Measurements from ENCODE around the gene UGT1A8.

Gene UGT1A8

GRCh38 chr2:233764264-233764663, 146.8 kb downstream of the UGT1A8 start:
- DNase-seq (ENCODE audit: low read depth in 2 of 2): no peak

DNA sequence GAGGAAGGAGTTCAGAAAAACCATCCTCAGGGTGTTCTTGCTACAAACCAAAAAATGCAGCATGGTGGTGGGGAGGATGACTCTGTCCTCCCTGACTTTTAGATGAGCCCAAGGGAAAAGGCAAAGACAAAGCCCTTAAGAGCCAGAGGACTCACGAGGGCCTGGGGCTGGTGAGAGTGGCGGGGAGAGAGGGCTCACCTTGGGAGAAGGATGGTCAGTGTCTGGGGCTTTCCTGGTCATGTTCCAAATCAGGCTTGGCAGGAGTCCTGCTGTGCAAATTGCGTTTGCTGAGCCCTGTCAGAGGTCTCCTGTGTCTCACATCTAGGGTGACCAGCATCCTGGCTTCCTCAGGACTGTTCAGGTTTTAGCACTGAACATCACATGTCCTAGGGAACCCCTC, 147.3 kb downstream of the UGT1A8 start:
- no peak for DNase-seq (ENCODE audit: low read depth in 2 of 2)

DNA sequence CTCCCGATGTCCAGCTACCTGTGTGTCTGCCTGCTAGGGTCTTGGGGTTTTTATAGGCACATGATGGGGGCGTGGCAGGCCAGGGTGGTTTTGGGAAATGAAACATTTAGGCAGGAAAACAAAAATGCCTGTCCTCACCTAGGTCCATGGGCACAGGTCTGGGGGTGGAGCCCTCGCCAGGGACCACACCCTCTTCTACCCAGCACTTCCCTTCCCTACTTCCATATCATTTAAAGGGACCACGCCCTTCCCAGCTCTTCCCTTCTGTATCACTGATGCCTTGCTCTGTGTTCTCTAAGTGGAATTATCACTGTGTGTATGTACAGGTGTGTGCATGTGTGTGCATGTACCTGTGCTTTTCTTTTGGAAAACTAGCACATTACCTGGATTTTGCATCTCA, 149.0 kb downstream of the UGT1A8 start:
- DNase-seq (ENCODE audit: low read depth in 2 of 2): no peak

- no peak for DNase-seq (ENCODE audit: low read depth in 2 of 2)
Measured at GRCh38 chr2:233768076-233768475, 150.6 kb downstream of the UGT1A8 start.

DNA sequence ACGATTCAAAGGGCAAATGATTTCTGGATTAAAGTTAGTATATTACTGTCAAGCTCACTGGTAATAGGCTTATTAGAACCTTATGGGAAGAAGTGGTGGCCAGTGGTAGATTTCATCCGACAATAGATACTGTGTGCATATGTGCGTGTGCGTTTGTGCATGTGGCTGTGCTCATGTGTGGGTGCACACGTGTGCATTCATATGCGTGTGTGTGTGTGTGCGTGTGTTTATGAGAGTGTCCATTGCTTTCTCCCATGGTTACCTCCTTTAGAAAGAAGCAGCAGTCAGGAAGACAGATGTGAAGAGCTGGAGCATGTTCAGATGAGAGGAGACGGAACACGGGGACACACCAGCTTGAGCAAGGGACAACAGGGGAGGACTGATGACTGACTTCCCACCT, 151.8 kb downstream of the UGT1A8 start:
- no peak for DNase-seq (ENCODE audit: low read depth in 2 of 2)

DNA sequence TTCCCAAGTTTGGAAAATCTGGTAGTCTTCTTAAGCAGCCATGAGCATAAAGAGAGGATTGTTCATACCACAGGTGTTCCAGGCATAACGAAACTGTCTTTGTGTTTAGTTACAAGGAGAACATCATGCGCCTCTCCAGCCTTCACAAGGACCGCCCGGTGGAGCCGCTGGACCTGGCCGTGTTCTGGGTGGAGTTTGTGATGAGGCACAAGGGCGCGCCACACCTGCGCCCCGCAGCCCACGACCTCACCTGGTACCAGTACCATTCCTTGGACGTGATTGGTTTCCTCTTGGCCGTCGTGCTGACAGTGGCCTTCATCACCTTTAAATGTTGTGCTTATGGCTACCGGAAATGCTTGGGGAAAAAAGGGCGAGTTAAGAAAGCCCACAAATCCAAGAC, 154.7 kb downstream of the UGT1A8 start:
- no peak for DNase-seq (ENCODE audit: low read depth in 2 of 2)

DNA sequence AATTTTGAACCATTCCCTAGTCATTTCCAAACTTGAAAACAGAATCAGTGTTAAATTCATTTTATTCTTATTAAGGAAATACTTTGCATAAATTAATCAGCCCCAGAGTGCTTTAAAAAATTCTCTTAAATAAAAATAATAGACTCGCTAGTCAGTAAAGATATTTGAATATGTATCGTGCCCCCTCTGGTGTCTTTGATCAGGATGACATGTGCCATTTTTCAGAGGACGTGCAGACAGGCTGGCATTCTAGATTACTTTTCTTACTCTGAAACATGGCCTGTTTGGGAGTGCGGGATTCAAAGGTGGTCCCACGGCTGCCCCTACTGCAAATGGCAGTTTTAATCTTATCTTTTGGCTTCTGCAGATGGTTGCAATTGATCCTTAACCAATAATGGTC, 155.2 kb downstream of the UGT1A8 start:
- no peak for DNase-seq (ENCODE audit: low read depth in 2 of 2)

DNA sequence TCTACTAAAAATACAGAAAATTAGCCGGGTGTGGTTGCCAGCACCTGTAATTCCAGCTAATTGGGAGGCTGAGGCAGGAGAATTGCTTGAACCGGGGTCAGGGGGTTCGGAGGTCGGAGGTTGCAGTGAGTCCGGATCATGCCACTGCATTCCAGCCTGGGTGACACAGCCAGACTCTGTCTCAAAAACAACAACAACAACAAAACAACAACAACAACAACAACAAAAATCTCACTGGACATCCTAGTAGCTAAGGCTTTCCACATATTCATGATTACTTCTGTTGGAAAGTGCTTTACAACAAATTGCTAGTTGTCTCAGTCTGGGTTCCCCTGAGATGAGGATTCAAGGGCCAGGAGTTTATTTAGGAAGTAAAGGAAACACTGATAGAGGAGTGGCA, 156.4 kb downstream of the UGT1A8 start:
- no peak for DNase-seq (ENCODE audit: low read depth in 2 of 2)

DNA sequence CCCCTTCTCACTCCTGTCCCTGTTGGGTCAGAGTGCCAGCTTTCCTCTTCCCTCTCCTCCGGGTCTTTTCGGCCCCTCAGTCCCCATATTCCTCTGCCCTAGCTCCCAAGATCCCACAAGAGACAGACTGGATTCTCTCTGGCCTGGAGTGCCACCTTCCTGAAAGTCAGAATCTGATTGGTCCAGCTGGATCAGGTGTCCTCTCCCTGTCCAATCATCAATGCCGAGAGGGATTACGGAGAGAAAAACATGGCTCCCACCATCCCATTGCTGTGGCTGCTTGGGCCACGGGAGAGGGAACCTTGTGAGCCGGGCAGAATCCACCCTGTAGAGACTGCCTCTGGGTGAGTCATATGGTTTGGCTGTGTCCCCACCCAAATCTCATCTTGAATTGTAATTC, 158.0 kb downstream of the UGT1A8 start:
- DNase-seq (ENCODE audit: low read depth in 2 of 2): no peak

DNA sequence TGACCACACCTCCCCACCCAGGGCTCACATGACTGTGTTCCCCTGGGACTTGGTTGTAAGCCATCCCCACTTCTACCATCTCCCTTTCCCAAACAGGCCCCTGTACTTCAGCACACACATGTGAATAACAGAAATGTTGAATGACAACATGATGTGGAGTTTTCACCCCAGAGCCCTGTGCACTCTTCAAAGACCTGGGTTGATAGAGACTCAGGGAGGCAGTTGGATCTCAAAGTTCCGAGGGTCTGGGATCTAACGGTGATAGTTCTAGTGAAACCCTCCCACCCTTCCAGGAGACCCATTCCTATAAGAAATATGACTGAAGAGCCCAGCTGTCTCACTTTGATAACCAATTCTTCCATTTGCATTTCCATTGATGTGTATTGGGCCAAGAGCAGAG, 160.6 kb downstream of the UGT1A8 start, which contains the start of gene MROH2A:
MROH2A (plus strand) TSS at position 301 of the 400 bp plus-strand sequence. CDS start 1,029 bp downstream, outside the sequence.
- DNase-seq (ENCODE audit: low read depth in 2 of 2): no peak

DNA sequence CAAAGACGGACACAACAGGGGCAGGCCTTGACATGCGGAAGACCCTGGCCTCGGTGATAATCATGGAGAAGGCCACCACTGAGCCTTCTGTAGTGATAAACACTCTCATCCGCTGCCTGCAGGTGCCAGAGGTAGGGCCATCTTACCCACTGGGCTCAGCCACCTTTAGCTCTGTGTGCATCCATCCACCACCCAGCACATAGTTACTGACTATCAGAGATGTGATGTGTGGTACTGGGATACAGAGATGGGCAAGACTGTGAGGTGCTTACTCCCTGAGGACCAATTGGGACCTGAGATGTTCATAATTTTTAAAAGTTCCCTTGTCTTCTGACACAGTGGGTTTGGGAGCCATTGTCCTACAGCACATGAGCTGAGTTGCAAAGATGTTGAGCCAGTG, 162.3 kb downstream of the UGT1A8 start:
- no peak for DNase-seq (ENCODE audit: low read depth in 2 of 2)

DNA sequence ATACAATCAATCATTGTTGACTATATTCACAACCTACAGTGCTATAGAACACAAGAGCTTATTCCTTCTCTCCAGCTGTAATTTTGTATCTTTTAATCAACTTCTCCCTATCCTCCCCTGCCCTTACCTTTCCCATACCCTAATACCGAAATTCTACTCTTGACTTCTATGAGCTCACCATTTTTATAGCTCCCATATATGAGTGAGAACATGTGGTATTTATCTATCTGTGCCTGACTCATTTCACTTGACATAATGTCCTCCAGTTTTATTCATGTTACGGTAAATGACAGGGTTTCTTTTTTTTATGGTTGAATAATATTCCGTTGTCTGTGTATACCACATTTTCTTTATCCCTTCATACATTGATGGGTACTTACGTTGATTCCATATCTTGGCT, 163.3 kb downstream of the UGT1A8 start:
- DNase-seq (ENCODE audit: low read depth in 2 of 2): no peak

DNA sequence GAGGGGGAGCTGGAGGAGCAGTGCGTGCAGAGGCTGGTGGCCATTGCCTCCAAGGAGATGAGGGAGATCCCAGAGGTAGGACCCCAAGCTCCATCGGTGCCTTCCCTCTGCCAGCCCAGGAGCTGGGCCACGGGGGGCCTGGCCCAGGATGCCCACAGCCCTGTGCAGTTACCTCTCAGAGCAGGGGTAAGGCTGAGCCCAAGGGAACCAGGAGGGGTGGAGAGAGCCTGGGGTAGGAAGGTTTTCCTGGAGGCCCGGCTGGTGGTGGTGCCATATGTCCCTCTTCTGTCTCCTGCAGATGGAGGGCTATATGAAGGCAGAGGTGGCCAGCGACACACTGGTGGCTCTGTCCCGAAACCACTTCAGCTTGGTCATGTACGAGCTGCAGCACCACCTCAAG, 172.1 kb downstream of the UGT1A8 start:
- DNase-seq (ENCODE audit: low read depth in 2 of 2): no peak

- no peak for DNase-seq (ENCODE audit: low read depth in 2 of 2)
Measured at GRCh38 chr2:233791151-233791882, 173.9 kb downstream of the UGT1A8 start.

- no peak for DNase-seq (ENCODE audit: low read depth in 2 of 2)
Measured at GRCh38 chr2:233791883-233792329, 174.5 kb downstream of the UGT1A8 start.

DNA sequence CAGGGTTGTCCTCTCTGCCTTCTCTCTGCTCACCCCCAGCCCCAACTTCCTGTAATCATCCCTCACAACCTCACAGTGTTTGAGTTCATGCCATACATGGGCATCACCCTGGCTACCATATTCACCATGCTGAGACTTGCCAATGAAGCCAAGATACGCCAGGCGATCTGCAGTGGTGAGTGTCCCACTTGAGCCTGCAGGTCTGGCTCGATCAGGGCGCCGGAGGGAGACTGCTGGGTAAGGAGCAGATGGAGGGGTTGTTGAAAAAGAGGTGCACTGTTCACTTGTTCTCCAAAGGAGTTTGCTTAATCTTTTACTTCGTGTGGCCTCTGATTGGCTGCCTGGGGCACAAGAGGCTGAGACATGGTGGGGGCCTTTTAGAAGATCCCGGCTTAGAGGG, 175.3 kb downstream of the UGT1A8 start:
- DNase-seq (ENCODE audit: low read depth in 2 of 2): no peak

GRCh38 chr2:233793465-233794127, 176.2 kb downstream of the UGT1A8 start:
- DNase-seq (ENCODE audit: low read depth in 2 of 2): no peak

- DNase-seq (ENCODE audit: low read depth in 2 of 2): no peak
Measured at GRCh38 chr2:233794128-233794658, 176.8 kb downstream of the UGT1A8 start.

GRCh38 chr2:233795735-233796171, 178.3 kb downstream of the UGT1A8 start:
- no peak for DNase-seq (ENCODE audit: low read depth in 2 of 2)

DNA sequence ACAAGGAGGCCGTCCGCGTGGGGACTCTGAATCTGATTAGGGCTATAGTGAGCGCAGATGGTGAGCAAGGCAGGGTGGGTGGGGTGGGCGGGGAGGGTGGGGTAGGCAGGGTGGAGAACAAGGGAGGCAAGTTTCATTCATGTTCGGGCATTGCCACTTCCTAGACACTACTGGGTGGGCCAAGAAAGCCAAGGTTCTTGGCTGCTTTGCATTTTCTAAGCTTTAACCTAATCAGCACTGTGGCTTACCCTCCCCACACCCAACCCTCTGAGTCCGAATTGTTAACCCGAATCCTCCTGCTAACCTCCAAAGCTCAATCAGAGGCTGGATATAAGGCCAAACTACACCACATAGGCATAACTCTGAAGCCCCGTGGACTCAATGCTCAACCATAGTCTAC, 178.8 kb downstream of the UGT1A8 start:
- no peak for DNase-seq (ENCODE audit: low read depth in 2 of 2)

DNA sequence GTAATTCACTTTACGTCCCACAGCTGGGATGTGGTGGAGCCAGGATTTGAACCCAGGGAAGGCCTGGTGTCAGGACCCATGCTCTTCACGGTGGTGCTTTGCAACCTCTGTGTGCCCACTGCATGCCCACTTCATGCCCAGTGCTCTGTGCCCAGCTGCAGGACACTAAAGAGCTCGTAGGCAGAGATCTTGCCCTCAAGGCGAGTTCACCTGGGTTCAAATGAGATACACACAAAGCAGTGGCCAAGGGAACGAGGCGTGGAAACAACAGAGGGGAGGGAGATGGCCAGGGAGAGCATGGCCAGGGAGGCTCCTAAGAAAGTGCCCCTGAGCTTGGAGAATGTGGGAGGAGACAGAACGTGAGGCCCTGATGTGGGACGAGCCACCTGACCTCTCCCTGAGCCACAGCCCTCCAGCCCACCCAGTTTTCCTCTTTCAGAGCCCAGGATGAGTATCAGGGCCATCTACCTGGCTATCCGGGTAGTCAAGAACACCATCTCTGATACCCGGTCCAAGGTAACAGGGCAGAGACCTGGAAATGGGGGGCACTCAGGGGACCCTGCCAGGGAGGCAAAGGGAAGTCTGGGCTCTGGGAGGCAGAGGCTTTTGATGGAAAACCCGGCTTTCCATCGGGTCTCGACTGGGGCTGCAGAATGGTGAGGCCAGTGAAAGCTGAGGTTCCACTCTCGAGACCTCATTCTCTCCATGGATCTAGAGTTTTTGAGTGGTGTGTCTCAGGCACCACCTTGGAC, 181.1 kb downstream of the UGT1A8 start:
- DNase-seq (ENCODE audit: low read depth in 2 of 2): no peak

DNA sequence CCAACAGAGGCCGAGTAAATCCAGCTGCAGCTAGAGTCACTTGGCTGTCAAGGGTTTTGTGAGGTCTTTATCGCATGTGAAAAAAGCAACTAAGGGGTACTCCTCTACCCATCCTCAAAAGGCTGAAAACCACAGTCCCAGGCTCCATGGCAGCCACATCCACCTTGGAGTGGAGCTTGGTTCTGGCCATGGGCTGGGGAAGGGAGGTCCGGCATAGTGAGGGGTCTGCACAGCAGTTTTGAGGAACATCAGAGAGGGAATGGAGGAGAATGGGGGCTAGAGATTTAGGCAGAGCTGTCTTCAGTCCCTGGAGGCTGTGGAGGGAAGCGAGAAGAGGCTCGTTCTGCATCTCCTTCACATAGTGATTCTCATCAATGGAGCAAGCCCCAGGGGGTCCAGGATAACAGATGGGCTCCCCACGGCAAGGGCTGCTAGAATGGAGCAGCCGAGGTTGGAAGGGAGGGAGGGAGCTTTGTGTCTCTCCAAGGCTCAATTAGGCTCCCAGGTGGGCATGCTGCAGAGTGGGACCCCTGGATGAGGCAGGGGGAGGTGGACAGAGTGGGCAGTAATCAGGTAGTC, 181.7 kb downstream of the UGT1A8 start:
- no peak for DNase-seq (ENCODE audit: low read depth in 2 of 2)

All from fibroblast of skin of left biceps (primary cell).